Mesendoderm (in vitro differentiated cells): ENCODE results near the gene LAMB2.

Experiments used
- DNase-seq: peaks from one replicate; pipeline ENCODE4 v3.0.0; 2013
- H2AK5ac ChIP-seq: 2 replicates; pipeline ENCODE4 v1.6.1; 2013; ENCODE audit warnings: low read length, inconsistent platforms
- H2BK120ac ChIP-seq: 2 replicates; pipeline ENCODE4 v1.6.1; 2013; ENCODE audit warnings: low read depth, mild to moderate bottlenecking, low read length, moderate library complexity, mixed read lengths
- H2BK15ac ChIP-seq: replicated peaks from 2 replicates; pipeline ENCODE4 v1.6.1; 2013; ENCODE audit warnings: low read depth, mild to moderate bottlenecking, moderate library complexity
- H2BK5ac ChIP-seq: 2 replicates; pipeline ENCODE4 v1.6.1; 2013; ENCODE audit warnings: low read length, inconsistent platforms
- H3K18ac ChIP-seq: 2 replicates; pipeline ENCODE4 v1.6.1; 2013; ENCODE audit warnings: mild to moderate bottlenecking, low read length, mixed read lengths
- H3K23ac ChIP-seq: one replicate; pipeline ENCODE4 v1.6.1; 2013; ENCODE audit warnings: low read length
- H3K27ac ChIP-seq: 2 replicates; pipeline ENCODE4 v1.5.1; 2013; ENCODE audit warnings: low read depth, mild to moderate bottlenecking, inconsistent platforms, low read length, moderate library complexity
- H3K27me3 ChIP-seq: 2 replicates; pipeline ENCODE4 v1.6.1; 2013; ENCODE audit warnings: low read length, control low read depth, mild to moderate bottlenecking, inconsistent platforms; ENCODE audit not compliant: insufficient read depth, poor library complexity
- H3K36me3 ChIP-seq: 2 replicates; pipeline ENCODE4 v1.6.1; 2013; ENCODE audit warnings: low read length, inconsistent platforms; ENCODE audit not compliant: control insufficient read depth, insufficient read depth
- H3K4ac ChIP-seq: one replicate; pipeline ENCODE4 v1.6.1; 2013; ENCODE audit warnings: low read depth, mild to moderate bottlenecking, low read length, moderate library complexity
- H3K4me1 ChIP-seq: 2 replicates; pipeline ENCODE4 v1.6.1; 2013; ENCODE audit warnings: low read depth, low read length, inconsistent platforms; ENCODE audit not compliant: control insufficient read depth
- H3K4me2 ChIP-seq: 2 replicates; pipeline ENCODE4 v1.6.1; 2013; ENCODE audit warnings: low read length
- H3K4me3 ChIP-seq: 2 replicates; pipeline ENCODE4 v1.5.1; 2013; ENCODE audit warnings: mild to moderate bottlenecking, low read length
- H3K56ac ChIP-seq: one replicate; pipeline ENCODE4 v1.6.1; 2013; ENCODE audit warnings: low read length
- H3K79me1 ChIP-seq: 2 replicates; pipeline ENCODE4 v1.6.1; 2013; ENCODE audit warnings: low read length, inconsistent platforms
- H3K79me2 ChIP-seq: 2 replicates; pipeline ENCODE4 v1.6.1; 2013; ENCODE audit warnings: mild to moderate bottlenecking, low read length; ENCODE audit not compliant: control insufficient read depth, insufficient read depth
- H3K9ac ChIP-seq: 2 replicates; pipeline ENCODE4 v1.6.1; 2013; ENCODE audit warnings: low read length, inconsistent platforms
- H4K5ac ChIP-seq: one replicate; pipeline ENCODE4 v1.6.1; 2013; ENCODE audit warnings: low read length
- H4K8ac ChIP-seq: one replicate; pipeline ENCODE4 v1.6.1; 2013; ENCODE audit warnings: low read depth, mild to moderate bottlenecking, control low read depth, low read length, moderate library complexity
- WGBS: extraction: QIAGEN DNeasy Blood & Tissue Kit; methylation state at CpG from one replicate; pipeline ENCODE4 v1.1.7; 2013; ENCODE audit warnings: low lambda C conversion rate, missing lambda C conversion rate; ENCODE audit not compliant: insufficient coverage; ENCODE audit errors: extremely low coverage; 5-methylcytosine and 5-hydroxymethylcytosine counted together

LAMB2 gene

DNA sequence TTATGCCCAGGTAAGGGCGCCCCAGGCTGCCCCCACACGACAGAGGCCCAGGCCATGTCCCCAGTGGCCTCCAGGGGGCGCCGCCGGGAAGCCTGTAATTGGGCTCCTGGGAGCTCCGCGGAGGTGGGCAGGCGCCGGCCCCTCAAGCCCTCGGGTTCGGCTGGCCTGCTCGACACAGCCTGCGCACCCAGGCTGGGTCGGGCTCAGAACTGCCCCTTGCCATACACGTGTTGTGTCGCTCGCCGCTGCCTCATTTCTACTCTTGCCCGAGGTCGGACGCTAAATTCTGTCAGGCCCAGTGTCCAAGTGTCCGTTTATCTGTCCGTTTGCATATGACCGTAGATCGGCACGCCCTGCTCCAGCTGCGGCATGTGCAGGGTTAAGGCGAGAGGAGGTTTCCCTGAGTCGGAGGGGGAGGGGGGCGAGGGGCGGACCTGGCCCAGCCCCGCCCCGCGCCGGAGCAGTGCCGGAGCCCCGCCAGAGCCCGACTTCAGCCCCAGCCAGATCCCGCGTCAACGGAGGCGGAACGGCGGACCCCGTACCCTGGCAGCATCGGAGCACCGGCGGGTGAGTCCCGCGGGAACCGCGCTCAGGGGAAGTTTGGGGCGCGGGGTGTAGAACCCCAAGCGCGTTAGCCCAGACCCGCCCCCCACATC is 38.4 kb upstream of the LAMB2 start, which contains the start of gene KLHDC8B:
Gene KLHDC8B, plus strand, starts transcription at position 480 of the 656 bp plus-strand sequence. CDS start 1,172 bp downstream, outside the sequence.
- Histone ChIP-seq H3K4ac (no peak within 1 kb of the TSS), H3K4me1 (peaks cover 10% of the 10 kb centered on the region), H3K27ac (peak within 1 kb of the TSS; percentile 68), H3K23ac (no peak within 1 kb of the TSS), H2BK5ac (peak within 1 kb of the TSS; percentile 76), H4K8ac (no peak within 1 kb of the TSS), H3K18ac (peak within 1 kb of the TSS; percentile 24), H3K4me3 (peak within 1 kb of the TSS; percentile 70), H2BK120ac (no peak within 1 kb of the TSS), H3K27me3 (no peaks in the 10 kb centered on the region), H3K4me2 (peak within 1 kb of the TSS; percentile 99), H2BK15ac (no peak within 1 kb of the TSS), H4K5ac (no peak within 1 kb of the TSS), H3K36me3 (no peaks in the 10 kb centered on the region), H3K79me2 (no peaks in the 10 kb centered on the region), H3K9ac (peak within 1 kb of the TSS; percentile 92), H3K56ac (peak within 1 kb of the TSS; percentile 96), H3K79me1 (peaks cover 1% of the 10 kb centered on the region), H2AK5ac (peak within 1 kb of the TSS; percentile 85)
- peak; percentile 95 for DNase-seq
- WGBS: no CpG with 5 or more reads among the region's 57 CpGs

DNA sequence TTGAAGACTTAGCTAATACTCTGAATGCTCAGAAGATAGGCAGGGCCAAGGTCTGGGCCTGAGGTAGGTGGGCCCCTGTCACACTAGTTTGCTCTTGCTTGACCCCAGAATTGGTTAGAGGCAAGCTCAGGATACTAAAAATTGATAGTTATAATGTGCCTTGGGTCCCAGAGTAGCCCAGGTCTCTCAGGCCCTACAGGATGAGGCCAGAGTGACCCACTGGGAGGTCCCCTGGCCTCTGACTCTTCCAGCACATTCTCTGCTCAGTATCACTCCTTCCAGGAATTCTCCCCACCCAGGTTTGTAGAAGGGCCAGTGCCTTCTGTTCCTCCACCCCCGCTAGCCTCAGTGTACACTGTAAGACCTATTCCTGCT is 37.9 kb upstream of the LAMB2 start:
- DNase-seq: no peak
- Histone ChIP-seq H3K4ac (no peak overlapping the region), H3K4me2 (no peak overlapping the region), H3K4me3 (no peak overlapping the region), H3K36me3 (no peaks in the 10 kb centered on the region), H3K27ac (no peak overlapping the region), H4K8ac (no peak overlapping the region), H3K4me1 (peaks cover 10% of the 10 kb centered on the region), H3K79me1 (peaks cover 1% of the 10 kb centered on the region), H3K23ac (no peak overlapping the region), H3K27me3 (no peaks in the 10 kb centered on the region), H3K18ac (no peak overlapping the region), H3K79me2 (peaks cover 2% of the 10 kb centered on the region), H3K9ac (peak overlapping the region; percentile 64), H3K56ac (peak overlapping the region; percentile 79), H2BK5ac (no peak overlapping the region), H2BK15ac (no peak overlapping the region), H2BK120ac (no peak overlapping the region), H2AK5ac (no peak overlapping the region), H4K5ac (no peak overlapping the region)
- WGBS: no CpG with 5 or more reads among the region's 1 CpG

DNA sequence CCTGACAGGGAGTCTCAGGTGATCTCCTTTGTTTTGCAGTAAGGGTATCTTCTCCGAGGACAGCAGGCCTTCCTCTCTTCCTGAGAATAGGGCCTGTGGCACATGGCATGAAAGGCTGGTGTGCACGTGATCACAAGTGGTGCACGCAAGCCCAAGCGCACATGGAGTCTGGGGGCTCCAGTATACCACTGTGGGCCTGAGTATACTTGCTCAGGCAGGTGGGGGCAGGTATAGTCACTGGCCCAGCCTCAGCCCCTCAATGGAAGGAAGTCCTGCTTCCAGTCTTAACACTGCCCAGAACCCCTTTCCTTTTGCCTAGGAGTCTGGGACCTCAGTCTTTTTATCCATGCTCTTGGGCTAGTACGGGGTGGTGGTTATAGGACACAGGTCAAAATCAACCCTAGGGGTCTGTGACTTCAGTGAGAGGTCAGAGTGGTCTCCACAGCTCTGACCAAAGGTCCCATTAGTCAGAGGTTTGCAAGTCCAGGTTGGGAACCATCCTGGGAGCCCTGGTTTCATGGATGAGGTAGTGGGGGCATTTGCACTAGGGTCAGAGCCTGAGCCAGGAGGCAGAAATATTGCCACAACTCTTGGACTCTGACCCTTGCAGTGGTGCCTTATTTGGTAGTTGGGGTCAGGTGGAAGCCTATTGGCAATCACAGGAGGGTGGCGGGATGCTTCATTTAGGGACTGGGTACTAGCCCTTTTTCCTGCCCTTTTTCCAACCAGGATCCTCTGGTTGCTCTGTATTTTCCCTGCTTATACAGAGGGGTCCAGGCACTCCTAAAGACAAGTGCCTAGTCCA is 34.1 kb upstream of the LAMB2 start:
- peak overlapping the region; percentile 38 for H3K9ac ChIP-seq
- H3K36me3 ChIP-seq: peaks cover 9% of the 10 kb centered on the region
- H4K5ac ChIP-seq: peak overlapping the region; percentile 100
- H3K4me1 ChIP-seq: peaks cover 2% of the 10 kb centered on the region
- H3K56ac ChIP-seq: no peak overlapping the region
- H3K27ac ChIP-seq: no peak overlapping the region
- no peak overlapping the region for H2BK5ac ChIP-seq
- H4K8ac ChIP-seq: no peak overlapping the region
- DNase-seq: no peak
- no peak overlapping the region for H3K4me3 ChIP-seq
- no CpG with 5 or more reads among the region's 6 CpGs for WGBS
- H2BK120ac ChIP-seq: no peak overlapping the region
- H3K27me3 ChIP-seq: no peaks in the 10 kb centered on the region
- peak overlapping the region; percentile 45 for H2AK5ac ChIP-seq
- no peak overlapping the region for H3K18ac ChIP-seq
- H2BK15ac ChIP-seq: no peak overlapping the region
- H3K79me2 ChIP-seq: peaks cover 12% of the 10 kb centered on the region
- no peak overlapping the region for H3K4ac ChIP-seq
- peak overlapping the region; percentile 38 for H3K4me2 ChIP-seq
- H3K79me1 ChIP-seq: peaks cover 25% of the 10 kb centered on the region
- H3K23ac ChIP-seq: no peak overlapping the region

DNA sequence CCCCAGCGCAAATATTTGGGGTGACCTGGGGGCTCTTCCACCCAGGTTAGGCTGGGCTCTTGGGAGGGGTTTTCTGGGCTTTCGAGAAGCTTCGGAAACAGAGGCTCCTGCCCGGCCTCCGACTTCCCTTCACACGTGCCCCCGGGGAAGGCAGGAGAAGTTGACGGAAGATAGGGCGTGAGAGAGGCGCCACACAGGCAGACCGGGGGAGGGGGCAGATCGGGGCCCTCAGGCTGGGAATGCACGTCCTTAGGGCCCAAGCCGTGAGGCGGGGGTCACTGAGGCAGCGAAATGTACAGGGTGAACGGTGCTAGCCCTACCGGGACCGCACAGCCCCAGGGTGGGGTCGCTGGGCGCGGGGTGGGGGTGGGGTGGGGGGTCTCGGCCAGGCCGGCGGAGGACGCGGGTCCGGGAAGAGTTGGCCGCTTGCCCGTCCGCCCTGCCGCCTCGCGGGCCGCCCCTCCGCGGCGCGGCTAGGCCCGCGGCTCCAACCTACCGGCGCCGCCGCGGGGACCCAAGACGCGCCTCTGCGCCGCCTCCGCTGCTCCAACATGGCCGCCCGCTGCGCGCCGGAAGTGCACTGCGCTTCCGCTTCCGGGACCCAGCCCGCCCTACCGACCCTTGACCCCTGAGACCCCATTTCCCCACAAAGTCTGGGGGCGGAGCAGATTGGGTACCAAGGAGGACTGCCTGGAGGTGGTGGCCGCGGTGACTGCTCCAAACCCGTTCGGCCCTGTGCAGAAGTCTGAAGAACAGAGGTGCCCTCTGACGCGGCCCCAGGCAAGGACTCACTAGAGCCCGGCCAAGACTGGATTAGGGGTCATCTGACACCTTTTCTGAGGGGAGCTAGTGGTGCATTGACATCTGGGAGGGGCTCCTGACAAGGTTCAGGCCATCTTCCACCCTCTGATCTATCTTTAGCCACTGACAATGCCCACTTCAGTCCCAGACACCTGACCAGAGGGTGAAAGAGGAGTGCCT is 33.2 kb upstream of the LAMB2 start, which contains the start of gene CCDC71:
Gene CCDC71, minus strand, starts transcription at position 561 of the 981 bp plus-strand sequence. CDS start 2,123 bp downstream, outside the sequence.
- Histone ChIP-seq H3K4me1 (peaks cover 2% of the 10 kb centered on the region), H3K9ac (peak within 1 kb of the TSS; percentile 95), H3K79me2 (peaks cover 12% of the 10 kb centered on the region), H3K4ac (peak within 1 kb of the TSS; percentile 66), H4K5ac (peak within 1 kb of the TSS; percentile 100), H2BK15ac (no peak within 1 kb of the TSS), H3K18ac (peak within 1 kb of the TSS; percentile 87), H2BK120ac (no peak within 1 kb of the TSS), H3K36me3 (peaks cover 9% of the 10 kb centered on the region), H3K79me1 (peaks cover 26% of the 10 kb centered on the region), H4K8ac (peak within 1 kb of the TSS; percentile 83), H3K4me2 (peak within 1 kb of the TSS; percentile 91), H2AK5ac (peak within 1 kb of the TSS; percentile 45), H3K56ac (peak within 1 kb of the TSS; percentile 100), H2BK5ac (no peak within 1 kb of the TSS), H3K4me3 (peak within 1 kb of the TSS; percentile 96), H3K23ac (no peak within 1 kb of the TSS), H3K27ac (peak within 1 kb of the TSS; percentile 7), H3K27me3 (no peaks in the 10 kb centered on the region)
- WGBS: no CpG with 5 or more reads among the region's 69 CpGs
- peak; percentile 74 for DNase-seq

DNA sequence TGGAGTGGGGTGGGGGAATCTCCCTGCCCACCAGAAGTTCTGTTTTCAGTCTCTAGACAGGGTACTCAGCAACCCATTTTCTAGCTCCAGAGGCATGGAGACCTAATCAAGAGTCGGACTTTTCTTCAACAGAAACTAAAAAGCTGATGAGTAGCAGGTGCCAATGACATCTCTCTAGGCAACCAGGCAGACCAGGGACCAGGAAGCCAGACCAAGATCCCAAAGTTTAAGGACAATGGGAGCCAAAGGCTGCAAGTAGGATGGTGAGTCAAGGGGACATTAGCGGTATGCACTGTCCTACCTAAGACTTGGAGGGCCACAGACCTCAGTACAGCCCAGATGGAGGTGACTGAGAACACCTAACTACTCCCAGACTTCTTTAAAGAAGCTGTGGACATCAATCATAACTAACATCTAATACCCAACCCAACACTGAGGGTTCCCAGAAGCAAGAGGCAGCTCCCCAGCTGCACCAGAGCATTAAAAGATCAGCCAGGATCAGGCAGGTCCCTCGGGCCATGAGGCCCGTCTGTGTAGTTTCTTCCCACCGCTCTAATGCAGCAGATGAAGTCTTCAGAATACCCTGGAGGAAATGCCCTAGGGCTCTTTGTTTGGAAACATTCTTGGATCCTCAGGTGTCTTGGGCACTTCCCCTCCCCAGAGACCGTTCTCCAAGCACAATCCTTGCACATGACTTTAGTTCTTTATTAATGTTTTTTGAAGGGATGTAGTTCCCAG is 32.3 kb upstream of the LAMB2 start:
- Histone ChIP-seq H3K79me2 (peaks cover 12% of the 10 kb centered on the region), H2BK15ac (no peak overlapping the region), H2BK120ac (no peak overlapping the region), H3K18ac (peak overlapping the region; percentile 87), H3K4me3 (peak overlapping the region; percentile 96), H3K4ac (peak overlapping the region; percentile 66), H4K8ac (peak overlapping the region; percentile 83), H3K4me1 (peaks cover 2% of the 10 kb centered on the region), H3K9ac (peak overlapping the region; percentile 95), H3K79me1 (peaks cover 26% of the 10 kb centered on the region), H3K27me3 (no peaks in the 10 kb centered on the region), H3K36me3 (peaks cover 9% of the 10 kb centered on the region), H2BK5ac (no peak overlapping the region), H4K5ac (no peak overlapping the region), H3K4me2 (peak overlapping the region; percentile 91), H3K56ac (peak overlapping the region; percentile 100), H2AK5ac (no peak overlapping the region), H3K23ac (no peak overlapping the region), H3K27ac (no peak overlapping the region)
- peak; percentile 52 for DNase-seq
- no CpG with 5 or more reads among the region's 6 CpGs for WGBS
